Measurements from ENCODE around the gene CYTH2. TPM values are rescaled to one million over a fixed set of nuclear protein-coding genes. Genes with fewer than 3 reads are reported as not detected.

CYTH2 gene
- polyA plus RNA-seq, 1 of the 3 experiments (the other 2 are of a cell fraction), result 69.5 TPM

DNA sequence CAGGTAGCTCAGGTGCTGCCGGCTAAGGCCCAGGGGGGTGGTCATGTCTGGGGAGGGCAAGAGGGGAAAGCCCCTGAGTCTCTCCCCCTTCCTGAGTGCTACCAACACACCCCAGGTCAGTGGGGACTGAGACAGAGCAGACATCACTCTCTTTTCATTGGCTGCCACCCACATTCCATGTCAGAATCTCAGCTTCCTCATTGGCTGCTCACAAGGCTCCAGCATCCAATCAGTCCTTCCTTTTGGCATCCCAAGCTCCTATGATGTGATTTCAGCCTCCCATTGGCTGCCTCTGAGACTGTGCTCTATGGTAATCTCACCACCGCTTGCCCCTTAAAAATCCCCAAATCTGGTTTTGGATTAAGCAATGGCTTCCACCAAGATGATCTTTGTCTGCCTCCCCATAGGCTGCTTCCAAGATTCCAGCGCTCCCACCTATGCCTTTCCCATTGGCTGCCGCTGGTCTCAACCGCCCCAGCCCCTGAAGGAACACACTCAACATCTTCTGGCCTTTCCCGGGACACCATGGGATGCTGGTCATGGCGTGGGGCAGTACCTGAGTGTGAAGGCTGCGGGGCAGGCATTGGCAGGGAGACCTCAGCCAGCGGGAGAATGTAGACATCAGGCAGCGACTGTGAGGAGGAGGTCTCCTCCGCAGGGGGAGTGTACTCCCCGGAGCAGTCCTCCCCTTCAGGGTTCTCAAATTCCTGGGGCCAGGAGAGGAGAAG, 40.5 kb downstream of the CYTH2 start:
- ChIA-PET CTCF (interaction anchor here (0.8 to 8.8 kb wide), 5 partner anchors 17 to 99 kb away, joined by 3 to 142 read pairs (median 3); no protein-coding TSS in a partner anchor), POLR2A (no interaction called here)
- no peaks in the 10 kb centered on the region for H3K36me3 ChIP-seq (replicated peaks in 1 of 2; ENCODE audit: control insufficient read depth in 1 of 2, insufficient read depth in 2 of 2, low read length in 1 of 2)
- H3K79me2 ChIP-seq (ENCODE audit: insufficient read depth), result no peaks in the 10 kb centered on the region
- peaks cover 0 to 22% of the 10 kb centered on the region in 2 experiments; a peak in 1 of 4 replicates for H3K4me1 ChIP-seq (ENCODE audit: control insufficient read depth in 1 of 2, insufficient read depth in 2 of 2, low read depth in 1 of 2, low read length in 1 of 2)
- H3K9me2 ChIP-seq, result no peaks in the 10 kb centered on the region
- peak overlapping the region; percentile 84; the same call in 1 of the 2 replicates for H3K4me2 ChIP-seq
- no peak overlapping the region for H3K9ac ChIP-seq
- H2AFZ ChIP-seq (ENCODE audit: low read depth), result no peak overlapping the region
- H3F3A ChIP-seq (replicated peaks; ENCODE audit: insufficient read depth), result peaks cover 11% of the 10 kb centered on the region
- H3K4me3 ChIP-seq (ENCODE audit: low read depth in 2 of 2, low read length in 1 of 2), result no peak overlapping the region
- TF ChIP-seq FOXJ3 (CRISPR knock-in tag; IDR thresholded peaks at IDR 0.05) (no peak), TCF12 (IDR thresholded peaks at IDR 0.05) (no peak), EZH2phosphoT487 (IDR thresholded peaks at IDR 0.05; ENCODE audit: borderline replicate concordance, low read depth) (no peak), NFIC (IDR thresholded peaks at IDR 0.05; ENCODE audit: borderline replicate concordance) (no peak), FOSL2 (IDR thresholded peaks at IDR 0.05; ENCODE audit: borderline replicate concordance, low read depth) (no peak), ELF1 (IDR thresholded peaks at IDR 0.05) (no peak), FOXM1 (IDR thresholded peaks at IDR 0.05; ENCODE audit: low read depth) (no peak), TEAD4 (IDR thresholded peaks at IDR 0.05; ENCODE audit: borderline replicate concordance, insufficient read depth) (no peak), MEF2A (IDR thresholded peaks at IDR 0.05; ENCODE audit: borderline replicate concordance, low read depth) (no peak), GABPA (IDR thresholded peaks at IDR 0.05; ENCODE audit: low read depth) (no peak), CHD2 (IDR thresholded peaks at IDR 0.05; ENCODE audit: low read length, partially characterized antibody) (no peak), JUND (IDR thresholded peaks at IDR 0.05) (no peak)
- TF ChIP-seq, protein P1, sequence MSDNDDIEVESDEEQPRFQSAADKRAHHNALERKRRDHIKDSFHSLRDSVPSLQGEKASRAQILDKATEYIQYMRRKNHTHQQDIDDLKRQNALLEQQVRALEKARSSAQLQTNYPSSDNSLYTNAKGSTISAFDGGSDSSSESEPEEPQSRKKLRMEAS (IDR thresholded peaks at IDR 0.05; ENCODE audit: low read depth), result no peak
- TF ChIP-seq, protein P2, sequence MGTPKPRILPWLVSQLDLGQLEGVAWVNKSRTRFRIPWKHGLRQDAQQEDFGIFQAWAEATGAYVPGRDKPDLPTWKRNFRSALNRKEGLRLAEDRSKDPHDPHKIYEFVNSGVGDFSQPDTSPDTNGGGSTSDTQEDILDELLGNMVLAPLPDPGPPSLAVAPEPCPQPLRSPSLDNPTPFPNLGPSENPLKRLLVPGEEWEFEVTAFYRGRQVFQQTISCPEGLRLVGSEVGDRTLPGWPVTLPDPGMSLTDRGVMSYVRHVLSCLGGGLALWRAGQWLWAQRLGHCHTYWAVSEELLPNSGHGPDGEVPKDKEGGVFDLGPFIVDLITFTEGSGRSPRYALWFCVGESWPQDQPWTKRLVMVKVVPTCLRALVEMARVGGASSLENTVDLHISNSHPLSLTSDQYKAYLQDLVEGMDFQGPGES (IDR thresholded peaks at IDR 0.05; ENCODE audit: low read depth, low read length), result no peak
- TF ChIP-seq, protein P3, sequence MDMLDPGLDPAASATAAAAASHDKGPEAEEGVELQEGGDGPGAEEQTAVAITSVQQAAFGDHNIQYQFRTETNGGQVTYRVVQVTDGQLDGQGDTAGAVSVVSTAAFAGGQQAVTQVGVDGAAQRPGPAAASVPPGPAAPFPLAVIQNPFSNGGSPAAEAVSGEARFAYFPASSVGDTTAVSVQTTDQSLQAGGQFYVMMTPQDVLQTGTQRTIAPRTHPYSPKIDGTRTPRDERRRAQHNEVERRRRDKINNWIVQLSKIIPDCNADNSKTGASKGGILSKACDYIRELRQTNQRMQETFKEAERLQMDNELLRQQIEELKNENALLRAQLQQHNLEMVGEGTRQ (IDR thresholded peaks at IDR 0.05; ENCODE audit: borderline replicate concordance, low read depth, low read length), result no peak
- whole genome bisulfite sequencing (ENCODE audit: low lambda C conversion rate), result 82% methylated on average over 11 of the region's 12 CpGs
- no peaks in the 10 kb centered on the region for H3K27me3 ChIP-seq (ENCODE audit: insufficient read depth)
- H4K20me1 ChIP-seq (ENCODE audit: insufficient read depth), result no peaks in the 10 kb centered on the region
- no peak for DNase-seq
- no peak overlapping the region for H3K27ac ChIP-seq (ENCODE audit: low read depth in 2 of 2, low read length in 1 of 2)
- H3K9me3 ChIP-seq, result no peaks in the 10 kb centered on the region

Measured in SK-N-SH (cell line).